Measurements from ENCODE around the gene STARD13.

GRCh38 chr13:33150662-33151061 is 134.9 kb downstream of the STARD13 start:
- TF ChIP-seq CTCF (IDR thresholded peaks at IDR 0.05) (no peak), POLR2A (IDR thresholded peaks at IDR 0.05) (no peak)
